NOMO-1 treated with DMSO at 0.1 percent for 48 hours (cell line): Measurements from ENCODE around the gene FGF4.

Source experiments
- DNase-seq: peaks from one replicate; lab custom pipeline; 2025; ENCODE audit not compliant: unreplicated experiment; lab: John Stamatoyannopoulos, UW

The FGF4 gene, protein sequence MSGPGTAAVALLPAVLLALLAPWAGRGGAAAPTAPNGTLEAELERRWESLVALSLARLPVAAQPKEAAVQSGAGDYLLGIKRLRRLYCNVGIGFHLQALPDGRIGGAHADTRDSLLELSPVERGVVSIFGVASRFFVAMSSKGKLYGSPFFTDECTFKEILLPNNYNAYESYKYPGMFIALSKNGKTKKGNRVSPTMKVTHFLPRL

DNA sequence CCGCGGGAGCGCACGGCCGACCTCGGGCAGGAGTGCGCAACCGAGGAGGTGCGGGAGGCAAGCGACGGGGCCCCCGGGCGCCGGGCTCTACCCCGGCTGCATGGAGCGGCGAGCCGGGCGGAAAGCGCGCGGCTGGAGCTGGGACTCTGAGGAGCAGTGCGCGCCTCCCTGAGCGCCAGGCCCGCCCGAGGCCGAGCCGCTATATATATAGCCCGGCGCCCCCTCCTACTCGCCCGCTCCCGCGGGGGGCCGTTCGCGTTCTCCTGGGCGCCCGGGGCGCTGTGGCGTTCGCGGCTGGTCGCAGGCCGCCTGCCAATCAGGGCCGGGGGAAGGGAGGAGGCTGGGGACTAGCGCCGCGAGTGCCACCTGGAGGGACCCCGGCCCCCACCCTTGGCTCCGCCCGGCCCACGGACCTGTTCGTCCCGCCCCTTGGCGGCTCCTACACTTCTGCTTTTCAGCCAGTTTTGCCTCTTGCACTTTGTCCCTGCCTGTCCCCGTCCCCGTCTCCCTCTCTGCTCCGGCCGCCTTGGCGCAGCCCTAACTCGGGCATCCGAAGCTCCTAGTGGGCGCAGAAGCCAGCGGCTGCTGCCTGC is at the start of gene FGF4:
Gene FGF4 (minus strand): TSS at position 179 of the 593 bp plus-strand sequence. CDS start 257 bp downstream, outside the sequence.
- DNase-seq, result no peak

DNA sequence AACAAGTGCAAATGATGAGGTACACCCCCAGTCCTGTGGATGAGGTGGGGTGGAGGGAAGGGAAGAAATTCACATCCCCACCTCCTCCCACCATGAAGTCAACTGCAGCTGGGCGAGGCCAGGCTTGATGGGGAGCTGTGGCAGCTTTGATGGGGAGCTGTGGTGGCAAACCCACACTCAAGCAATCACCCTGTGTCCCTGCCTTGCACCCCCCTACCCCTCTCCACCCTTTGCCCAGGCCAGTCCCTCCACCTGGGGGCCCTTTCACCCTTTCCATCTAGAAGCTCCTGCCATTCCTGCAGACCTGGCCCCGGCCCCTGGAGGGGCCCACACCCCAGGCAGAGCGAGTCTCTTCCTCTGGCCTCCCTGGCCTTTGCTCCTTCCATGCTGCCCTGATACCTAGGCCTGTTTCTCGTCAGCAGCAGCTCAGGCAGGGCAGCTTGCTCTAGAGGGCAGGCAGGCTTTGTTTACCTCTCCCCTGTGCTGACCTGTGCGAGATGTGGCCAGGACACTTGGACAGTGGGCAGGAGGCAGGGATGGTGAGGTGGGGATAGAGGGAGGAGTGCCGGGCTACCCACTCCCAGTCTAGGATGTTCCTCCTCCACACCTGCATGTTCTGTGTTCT is 48.6 kb upstream of the FGF4 start:
- DNase-seq, result no peak

DNA sequence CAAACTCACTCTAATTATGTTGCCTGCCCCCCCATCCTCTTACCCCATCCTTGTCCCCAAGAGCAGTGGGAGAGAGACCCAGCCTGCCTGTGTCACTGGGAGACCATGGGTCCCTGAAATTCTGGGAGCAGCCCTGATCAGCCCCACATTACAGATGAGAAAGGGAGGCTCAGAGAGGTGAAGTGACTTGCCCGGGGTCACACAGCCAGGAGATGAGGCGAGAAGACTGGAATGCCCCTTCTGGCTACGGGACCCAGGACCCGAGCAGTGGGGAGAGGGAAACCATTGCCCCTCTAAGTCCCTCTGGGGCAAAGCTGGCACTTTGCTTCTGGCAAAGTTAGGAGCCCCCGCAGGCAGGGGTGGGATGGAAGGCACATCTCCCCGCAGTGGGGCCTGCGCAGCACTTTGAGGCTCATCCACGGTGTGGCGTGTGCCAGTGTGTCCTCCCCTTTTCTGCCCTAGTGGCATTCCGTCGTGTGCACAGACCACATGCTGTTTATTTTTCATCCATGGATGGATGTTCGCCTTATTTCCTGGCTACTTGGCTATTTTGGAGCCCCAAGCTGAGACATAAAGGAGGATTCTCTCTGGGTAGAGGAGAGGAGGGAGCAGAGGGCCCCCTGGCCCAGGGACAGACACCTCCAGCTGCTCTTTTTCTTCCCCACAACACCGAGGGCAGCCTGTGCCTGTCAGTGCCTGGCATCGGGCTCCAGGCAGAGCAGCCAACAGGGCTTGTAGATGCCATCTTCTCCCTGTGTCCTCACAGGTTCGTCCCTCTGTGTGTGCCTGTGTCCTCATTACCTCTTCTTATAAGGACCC is 47.7 kb upstream of the FGF4 start:
- DNase-seq, result no peak

DNA sequence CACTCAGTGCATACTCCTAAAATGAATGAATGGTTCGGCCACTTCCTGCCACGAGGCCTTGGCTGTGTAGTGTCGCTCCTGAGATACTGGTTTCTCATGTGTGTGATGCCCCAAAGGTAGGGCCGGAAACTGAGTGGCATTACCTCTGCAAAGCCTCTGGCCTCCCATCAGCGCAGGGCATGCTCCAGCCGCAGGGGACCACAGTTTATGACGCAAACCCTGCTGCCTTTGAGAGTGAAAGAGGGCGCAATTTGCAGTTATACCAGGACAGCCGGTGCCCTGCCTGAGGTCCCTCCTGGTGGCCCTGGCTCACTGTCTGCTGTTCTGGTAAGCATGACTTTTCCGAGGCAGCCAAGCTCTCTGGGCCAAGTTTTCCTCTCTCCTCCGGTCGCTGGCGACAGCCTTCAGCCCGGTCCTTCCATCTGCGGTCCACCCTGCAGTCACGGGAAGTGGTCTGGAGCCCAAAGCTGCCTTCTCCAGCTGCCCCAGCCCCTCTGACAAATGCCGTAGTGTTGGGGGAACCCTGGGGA is 46.4 kb upstream of the FGF4 start:
- DNase-seq, result no peak

DNA sequence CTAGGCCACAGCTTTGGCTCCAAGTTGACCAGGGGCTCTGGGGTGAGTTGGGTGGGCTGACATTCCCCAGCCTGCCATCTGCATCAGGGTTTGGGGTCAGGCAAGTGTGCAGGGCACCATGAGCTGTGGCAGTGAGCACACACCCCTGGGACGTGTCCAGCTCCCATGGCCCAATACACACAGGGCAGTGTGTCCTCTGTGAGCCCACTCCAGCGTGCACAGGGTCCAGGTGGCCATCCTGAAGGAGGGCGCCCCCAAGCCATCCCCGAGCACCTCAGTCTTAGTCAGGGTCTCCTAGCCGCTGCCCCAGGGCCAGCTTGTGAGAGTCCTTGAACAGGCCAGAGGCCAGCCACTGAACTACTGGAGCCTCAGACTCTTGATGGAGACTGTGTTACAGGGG is 45.3 kb upstream of the FGF4 start:
- DNase-seq, result no peak

DNA sequence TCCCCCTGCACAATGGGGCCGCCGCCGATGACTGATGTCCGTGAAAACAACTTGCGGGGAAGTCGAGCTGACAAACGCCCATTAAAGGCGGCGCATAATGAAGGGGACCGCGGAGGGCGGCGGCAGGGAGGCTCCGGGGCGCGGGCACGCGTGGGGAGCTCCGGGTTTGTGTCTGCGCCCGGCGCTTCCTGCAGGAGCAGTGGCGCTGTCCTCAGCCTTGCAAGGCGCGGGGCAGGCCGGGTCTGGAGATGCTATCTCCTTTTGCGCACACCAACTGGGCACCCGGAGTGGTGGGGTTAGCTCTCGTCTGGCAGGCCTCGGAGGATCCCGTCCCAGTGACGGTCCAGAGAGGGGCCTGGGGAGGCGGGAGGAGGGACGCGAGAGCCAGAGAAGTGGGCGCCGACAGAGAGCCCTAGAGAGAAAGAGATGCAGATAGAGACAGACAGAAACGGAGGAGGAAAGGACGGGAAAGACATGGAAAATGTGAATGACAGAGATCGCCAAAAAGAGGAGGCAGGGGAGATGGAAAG is 44.5 kb upstream of the FGF4 start:
- no peak for DNase-seq

DNA sequence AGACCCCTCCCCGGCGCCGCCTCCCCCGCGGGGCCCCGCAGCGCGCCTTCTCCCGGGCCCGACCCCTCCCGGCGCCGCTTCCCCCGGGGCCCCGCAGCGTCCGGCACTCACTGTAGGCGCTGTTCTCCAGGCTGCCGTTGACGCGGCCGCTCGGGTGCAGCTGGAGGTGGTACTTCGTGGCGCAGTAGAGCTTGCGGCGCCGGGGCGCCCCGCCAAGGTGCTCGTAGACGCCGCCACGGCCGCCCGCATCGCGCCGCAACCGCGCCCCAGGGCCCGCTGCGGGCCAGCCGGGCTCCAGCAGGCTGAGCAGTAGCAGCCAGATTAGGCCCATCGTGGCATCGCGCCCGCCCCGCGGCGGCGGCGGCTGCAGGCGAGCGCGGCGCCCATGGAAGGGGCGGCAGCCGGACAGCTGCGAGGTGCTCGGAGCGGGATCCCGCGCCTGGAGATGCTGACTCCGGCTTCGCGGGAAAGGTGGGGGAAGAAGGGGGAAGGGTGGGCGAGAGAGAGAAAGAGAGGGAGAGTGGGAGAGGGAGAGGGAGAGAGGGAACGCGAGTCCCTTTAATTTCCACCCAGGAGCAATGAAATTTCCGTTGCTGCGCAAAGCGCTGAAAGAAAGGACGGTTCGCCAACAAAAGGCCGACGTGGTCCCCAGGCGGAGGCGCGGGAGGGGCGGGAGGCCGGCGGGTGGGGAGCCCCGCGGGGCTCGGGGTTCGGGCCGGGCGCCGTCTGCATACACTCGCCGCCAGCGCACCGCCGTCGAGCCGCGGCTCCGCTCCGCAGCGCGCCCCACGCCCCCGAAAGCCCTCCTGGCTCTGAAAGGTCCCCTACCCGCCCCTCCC is 43.7 kb upstream of the FGF4 start, which contains the start of gene FGF3:
Gene FGF3 (minus strand): TSS at position 814 of the 839 bp plus-strand sequence. CDS start 483 bp downstream, at position 331.
- no peak for DNase-seq

DNA sequence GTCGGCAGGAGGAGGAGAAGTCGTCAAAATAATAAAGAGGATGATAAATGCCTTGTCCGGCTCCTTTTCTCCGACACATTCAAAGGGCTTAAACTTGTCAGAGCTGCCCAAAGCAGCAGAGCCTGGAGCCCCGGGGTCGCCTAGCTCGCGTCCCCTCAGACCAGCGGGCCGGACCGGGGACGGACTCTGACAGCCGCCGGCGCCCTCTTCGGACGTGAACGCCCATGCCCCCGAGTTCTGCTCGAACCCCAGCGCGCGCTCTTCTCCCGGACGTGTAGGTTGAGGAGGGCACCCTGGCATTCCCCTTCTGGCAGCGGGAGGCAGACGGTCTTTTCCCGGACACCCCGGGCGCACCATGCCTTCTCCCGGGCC is 43.1 kb upstream of the FGF4 start:
- DNase-seq, result no peak

DNA sequence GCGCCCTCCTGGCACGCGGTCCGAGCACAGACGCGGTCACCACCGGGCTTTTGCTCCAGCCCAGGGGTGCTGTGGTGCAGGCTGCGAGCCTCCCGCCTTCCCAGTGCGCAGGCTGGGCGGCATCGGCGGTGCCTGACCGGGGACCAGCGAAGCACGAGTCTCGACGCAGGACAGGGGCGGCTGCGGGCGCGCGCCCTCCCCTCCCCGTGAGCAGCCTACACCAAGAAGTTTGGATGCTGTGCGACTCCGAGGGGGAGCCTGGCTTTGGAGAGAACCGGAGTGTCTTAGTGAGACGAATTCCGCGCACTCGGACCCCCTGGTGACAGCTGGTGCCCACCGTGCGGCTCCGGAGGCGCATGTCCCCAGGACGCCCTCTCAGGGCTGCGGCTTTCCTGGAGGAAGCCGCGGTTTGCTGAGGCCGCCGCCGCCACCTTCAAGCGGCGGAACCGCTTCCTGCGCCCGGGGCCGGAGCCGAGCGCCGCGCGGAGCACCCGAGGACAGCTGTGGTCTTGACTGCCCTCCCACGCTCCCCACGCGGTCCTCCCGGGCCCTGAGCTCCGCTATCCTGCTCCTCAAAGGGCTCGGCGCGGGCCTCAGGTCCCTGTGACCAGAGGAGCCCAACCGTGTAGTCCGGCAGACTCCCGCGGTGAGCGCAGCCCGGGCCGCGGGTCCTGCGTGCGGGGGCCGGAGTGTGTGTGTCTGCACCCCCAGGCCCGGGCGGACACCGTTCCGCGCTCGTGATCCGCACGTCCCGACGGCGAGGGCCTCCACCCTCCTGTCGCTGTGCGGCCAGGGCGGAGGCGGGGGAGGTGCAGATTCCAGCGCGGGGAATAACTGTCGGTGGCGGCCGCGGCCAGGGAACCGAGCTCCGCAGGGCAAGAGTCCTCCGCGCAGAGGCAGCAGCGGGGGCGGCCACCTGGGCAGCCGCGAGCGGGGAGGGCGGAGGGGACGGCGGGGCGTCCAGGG is 42.4 kb upstream of the FGF4 start:
- DNase-seq, result no peak

DNA sequence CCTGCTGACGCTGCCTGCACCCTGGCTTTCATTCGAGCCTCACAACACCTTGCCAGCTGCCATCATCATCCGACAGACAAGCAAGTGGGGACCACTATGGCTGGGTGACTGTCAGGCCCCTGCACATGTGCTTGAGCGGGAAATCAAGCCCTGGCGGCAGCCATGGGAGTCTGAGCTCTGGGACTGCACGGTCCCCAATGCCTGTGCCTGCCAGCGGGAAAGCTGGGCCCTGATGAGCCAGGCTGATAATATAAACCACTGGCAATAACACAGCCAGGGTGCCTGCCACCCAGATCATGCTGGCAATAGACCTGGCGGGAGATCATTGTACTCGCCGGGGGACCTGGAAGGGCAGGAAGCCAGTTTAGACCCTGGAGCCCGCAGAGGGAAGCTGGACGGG is 41.5 kb upstream of the FGF4 start:
- DNase-seq, result no peak

DNA sequence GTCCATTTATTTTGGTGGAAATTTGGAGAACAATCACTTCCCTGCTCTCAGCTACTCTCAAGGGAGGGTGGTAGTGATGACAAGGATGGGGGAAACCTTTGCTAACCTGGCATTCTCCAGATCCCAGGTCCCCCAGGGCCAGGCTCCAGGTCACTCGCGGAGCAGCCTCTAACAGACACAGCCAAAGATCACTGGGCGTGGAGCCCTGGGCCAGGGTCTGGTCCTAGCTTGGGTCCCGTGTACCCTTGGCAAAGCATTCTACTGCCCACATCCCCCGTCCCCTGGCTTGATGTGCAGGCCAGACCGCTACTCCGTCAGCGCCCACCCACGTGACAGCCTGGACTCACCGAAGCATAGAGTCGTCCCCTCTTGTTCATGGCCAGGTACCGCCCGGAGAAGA is 40.8 kb upstream of the FGF4 start:
- DNase-seq, result no peak

DNA sequence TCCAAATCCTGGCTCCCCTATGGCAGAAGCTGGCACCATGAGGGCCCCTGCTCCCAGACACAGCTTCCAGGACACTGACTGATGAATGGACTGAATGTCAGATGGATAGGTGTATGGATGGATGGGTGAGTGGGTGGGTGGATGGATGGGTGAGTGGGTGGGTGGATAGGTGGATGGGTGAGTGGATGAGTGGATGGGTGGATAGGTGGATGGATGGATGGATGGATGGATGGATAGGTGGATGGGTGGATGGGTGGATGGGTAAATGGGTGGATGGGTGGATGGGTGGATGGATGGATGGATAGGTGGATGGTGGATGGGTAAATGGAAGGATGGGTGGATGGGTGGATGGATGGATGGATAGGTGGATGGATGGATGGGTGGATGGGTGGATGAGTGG is 39.8 kb upstream of the FGF4 start:
- no peak for DNase-seq

DNA sequence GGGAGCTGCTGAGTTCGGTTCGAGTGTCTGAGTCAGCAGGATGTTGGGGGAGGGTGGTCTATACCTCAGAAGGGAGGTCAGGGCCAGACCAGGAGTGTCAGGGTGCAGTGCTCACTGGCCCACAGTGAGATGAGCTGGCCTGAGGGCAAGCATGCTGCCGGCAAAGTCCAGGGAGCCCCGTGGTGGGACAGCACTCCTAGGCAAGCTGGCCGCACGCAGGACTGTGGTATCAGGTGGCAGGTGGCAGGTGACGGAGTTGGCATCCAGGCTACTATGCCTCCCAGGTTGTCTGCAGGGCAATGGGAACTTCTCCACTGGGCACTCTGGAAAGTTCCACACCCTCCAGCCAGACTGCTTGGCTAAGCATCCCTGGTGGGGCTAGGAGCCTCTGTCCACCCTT is 39.3 kb upstream of the FGF4 start:
- DNase-seq, result no peak

DNA sequence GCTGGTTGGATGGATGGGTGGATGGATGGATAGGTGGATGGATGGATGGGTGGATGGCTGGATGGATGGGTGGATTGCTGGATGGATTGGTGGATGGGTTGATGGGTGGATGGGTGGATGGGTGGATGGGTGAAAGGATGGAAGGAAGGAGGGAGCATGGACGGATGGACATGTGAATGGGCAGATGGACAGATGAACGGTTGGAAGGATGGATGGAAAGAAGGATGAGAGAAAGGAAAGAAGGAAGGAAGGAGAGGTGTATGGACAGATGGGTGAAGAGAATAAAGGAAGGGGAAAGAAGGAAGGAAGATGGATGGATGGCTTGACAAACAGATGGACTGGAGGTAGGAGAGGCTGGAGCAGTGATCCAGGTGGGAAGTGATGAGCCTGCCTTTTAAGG is 38.7 kb upstream of the FGF4 start:
- DNase-seq, result no peak

DNA sequence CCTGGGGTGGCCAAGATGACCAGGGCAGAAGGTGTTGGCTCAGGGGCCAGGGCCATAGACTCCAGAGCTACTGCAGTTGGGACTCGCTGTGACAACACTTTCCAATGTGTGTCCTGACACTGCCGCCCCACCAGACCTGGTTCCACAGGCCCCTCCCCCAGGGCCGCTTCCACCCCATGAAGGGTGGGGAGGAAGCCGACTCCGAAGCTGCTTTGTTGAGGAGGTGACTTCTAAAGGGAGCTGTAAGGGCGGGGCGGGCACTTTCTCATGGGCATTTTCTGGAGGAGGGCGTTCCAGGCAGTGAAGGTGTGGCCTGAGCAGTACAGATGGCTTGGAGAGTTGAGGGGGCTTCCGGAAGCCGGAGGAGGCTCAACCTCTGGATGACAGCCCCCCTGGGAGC is 37.8 kb upstream of the FGF4 start:
- DNase-seq, result no peak

DNA sequence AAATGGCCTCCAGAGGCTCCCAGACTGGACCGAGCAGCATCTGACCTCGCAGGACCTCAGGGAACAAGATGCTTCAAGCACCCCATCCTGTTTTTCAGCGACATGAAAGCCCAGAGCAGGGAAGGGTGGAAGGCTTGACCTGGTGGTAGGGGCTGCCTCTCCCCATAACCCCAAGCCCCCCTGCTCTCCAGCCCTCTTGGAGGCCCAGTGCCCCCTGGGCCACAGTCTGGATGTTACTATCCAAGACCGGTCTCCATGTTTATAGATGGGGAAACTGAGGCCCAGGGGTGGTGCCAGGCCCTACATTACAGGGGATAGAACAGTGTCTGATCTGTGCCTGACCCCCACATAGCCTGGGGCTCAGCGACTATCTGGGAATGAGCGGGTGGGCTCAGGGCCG is 37.1 kb upstream of the FGF4 start:
- no peak for DNase-seq

DNA sequence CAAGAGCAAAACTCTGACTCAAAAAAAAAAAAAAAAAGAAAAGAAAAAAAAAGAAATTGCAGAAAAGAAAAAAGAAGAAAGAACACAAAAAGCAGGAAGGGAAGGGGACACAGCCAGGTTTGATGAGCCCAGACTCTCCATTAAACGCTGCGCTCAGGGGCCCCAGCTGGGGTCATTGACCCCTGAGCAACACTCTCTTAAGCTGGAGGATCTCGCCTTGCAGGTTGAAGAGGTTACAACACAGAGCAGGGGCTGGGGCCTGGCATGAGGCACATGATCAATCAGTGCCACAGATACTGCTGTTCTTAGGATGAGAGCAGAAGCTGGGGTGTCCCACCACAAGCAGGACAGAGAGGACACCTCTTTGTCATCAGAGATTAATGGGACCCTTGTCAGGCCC is 36.3 kb upstream of the FGF4 start:
- DNase-seq, result no peak

DNA sequence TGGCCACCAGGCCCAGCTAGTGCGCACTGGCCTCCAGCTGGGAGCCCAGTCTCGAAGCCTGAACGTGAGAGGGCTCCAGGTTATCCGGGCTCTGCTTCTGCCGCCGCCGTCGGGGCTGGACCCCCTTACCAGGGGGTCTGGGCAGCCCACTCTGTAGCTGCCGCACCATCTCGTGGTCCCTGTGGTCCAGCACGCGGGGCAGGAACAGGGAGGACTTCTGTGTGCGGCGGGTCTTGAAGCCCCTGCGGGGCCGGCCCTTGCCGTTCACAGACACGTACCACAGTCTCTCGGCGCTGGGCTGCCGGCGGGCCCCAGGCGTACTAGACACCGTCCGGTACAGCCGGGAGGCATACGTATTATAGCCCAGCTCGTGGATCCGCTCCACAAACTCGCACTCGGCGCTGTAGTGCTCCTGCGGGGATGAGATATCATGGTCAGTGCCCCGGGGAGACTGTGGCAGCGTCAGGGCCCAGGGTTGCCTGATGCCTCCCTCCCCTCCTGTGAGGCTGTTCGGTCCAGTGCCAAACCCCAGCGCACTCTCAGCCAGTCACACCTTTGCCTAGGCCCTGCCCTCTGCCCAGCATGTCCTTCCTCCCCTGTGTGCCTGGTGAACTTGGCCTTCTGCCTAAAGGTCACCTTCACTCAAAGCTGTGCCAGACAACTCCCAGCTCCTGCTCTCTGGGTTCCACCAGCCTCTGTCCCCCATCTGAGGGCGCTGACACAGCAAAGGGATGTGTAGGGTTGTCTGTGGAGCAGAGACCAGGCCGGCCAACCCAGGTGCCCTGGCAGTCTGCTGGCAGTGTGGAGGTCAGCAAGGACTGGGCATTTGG is 35.4 kb upstream of the FGF4 start:
- no peak for DNase-seq
